Measurements from ENCODE around the gene RSRC2.

DNA sequence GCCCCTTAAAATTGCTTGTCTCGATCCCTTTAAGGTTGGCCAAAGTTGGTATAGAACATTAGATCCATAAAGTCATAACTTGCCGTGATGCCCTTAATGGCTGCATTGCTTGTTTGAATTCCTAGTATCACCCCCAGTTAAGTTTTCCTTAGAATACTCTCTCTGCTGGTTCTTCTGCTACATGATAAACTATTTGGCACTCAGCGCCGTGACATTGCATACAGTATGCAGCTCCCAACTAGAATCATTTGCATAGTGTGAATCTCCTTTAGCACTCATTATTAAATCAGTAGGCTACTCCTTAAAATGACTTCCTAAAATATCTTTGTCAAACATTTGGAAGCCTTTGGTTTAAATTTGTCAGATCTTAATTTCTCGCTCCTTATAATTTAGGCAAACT lies 42.6 kb upstream of the RSRC2 start:
- TF ChIP-seq TAF1 (IDR thresholded peaks at IDR 0.05; ENCODE audit: borderline replicate concordance, low read depth, low read length), result no peak
- no peak for TF ChIP-seq SMAD1 (IDR thresholded peaks at IDR 0.05; ENCODE audit: low read depth, partially characterized antibody)
- TF ChIP-seq JUND (IDR thresholded peaks at IDR 0.05; ENCODE audit: low read depth, low read length), result no peak
- TF ChIP-seq FOS (IDR thresholded peaks at IDR 0.05; ENCODE audit: borderline replicate concordance, extremely low read depth, insufficient read length), result no peak
- TF ChIP-seq GABPA (IDR thresholded peaks at IDR 0.05; ENCODE audit: low read depth), result no peak
